ENCODE results near the gene NIM1K. TPM values are rescaled to one million over a fixed set of nuclear protein-coding genes. Genes with fewer than 3 reads are reported as not detected.

NIM1K gene
- total RNA-seq, 6 experiments from 2014 or later = 0.14 to 0.85 (median 0.38) TPM

- H3K27me3 Mint-ChIP-seq (ENCODE audit: insufficient read depth) = peaks cover 2% of the 10 kb centered on the region
- no peak for DNase-seq
- H3K27ac Mint-ChIP-seq = no peak overlapping the region
- TF ChIP-seq, protein P1, sequence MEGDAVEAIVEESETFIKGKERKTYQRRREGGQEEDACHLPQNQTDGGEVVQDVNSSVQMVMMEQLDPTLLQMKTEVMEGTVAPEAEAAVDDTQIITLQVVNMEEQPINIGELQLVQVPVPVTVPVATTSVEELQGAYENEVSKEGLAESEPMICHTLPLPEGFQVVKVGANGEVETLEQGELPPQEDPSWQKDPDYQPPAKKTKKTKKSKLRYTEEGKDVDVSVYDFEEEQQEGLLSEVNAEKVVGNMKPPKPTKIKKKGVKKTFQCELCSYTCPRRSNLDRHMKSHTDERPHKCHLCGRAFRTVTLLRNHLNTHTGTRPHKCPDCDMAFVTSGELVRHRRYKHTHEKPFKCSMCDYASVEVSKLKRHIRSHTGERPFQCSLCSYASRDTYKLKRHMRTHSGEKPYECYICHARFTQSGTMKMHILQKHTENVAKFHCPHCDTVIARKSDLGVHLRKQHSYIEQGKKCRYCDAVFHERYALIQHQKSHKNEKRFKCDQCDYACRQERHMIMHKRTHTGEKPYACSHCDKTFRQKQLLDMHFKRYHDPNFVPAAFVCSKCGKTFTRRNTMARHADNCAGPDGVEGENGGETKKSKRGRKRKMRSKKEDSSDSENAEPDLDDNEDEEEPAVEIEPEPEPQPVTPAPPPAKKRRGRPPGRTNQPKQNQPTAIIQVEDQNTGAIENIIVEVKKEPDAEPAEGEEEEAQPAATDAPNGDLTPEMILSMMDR (IDR thresholded peaks at IDR 0.05) = no peak
- H3K4me3 Mint-ChIP-seq = no peak overlapping the region
- H3K36me3 Mint-ChIP-seq (ENCODE audit: low read depth) = peaks cover 7% of the 10 kb centered on the region; the same call in 1 of the 2 replicates
- H3K4me1 Mint-ChIP-seq (ENCODE audit: low read depth) = peaks cover 14% of the 10 kb centered on the region
- H3K9me3 Mint-ChIP-seq = no peaks in the 10 kb centered on the region
Observed at GRCh38 chr5:43150075-43150474, 42.0 kb upstream of the NIM1K start.

DNA sequence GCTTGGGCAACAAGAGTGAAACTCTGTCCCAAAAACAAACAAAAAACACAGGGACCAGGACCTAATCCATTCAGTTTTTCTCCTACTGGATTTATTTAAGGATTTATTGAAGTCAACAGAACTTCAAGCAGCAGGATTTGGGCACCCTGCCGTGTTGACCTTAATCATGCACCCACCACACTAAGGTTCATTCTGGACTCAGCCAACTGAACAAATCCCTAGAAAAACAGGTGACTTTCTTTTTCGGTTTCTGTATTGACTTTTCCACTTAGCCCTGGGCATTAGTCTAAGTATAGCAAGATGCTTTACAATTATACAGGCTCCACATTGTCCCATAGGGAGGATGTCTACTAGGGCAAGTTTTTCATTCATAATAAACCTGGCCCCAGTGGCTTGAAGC, 41.3 kb upstream of the NIM1K start:
- Mint-ChIP-seq H3K36me3 (ENCODE audit: low read depth) (peaks cover 7% of the 10 kb centered on the region; the same call in 1 of the 2 replicates), H3K4me3 (no peak overlapping the region), H3K4me1 (ENCODE audit: low read depth) (peaks cover 14% of the 10 kb centered on the region), H3K27me3 (ENCODE audit: insufficient read depth) (peaks cover 2% of the 10 kb centered on the region), H3K9me3 (no peaks in the 10 kb centered on the region), H3K27ac (no peak overlapping the region)
- TF ChIP-seq, protein P1 (IDR thresholded peaks at IDR 0.05) = no peak
- DNase-seq = no peak

- H3K9me3 Mint-ChIP-seq = no peaks in the 10 kb centered on the region
Observed at GRCh38 chr5:43152946-43153345, 39.1 kb upstream of the NIM1K start.

GRCh38 chr5:43154469-43154868, 37.6 kb upstream of the NIM1K start:
- Mint-ChIP-seq H3K9me3 (no peaks in the 10 kb centered on the region), H3K27me3 (ENCODE audit: insufficient read depth) (peaks cover 2% of the 10 kb centered on the region), H3K27ac (no peak overlapping the region), H3K4me3 (no peak overlapping the region), H3K36me3 (ENCODE audit: low read depth) (peaks cover 12% of the 10 kb centered on the region; the same call in 1 of the 2 replicates), H3K4me1 (ENCODE audit: low read depth) (peaks cover 14% of the 10 kb centered on the region)
- no peak for DNase-seq
- TF ChIP-seq, protein P1 (IDR thresholded peaks at IDR 0.05) = no peak

More at GRCh38 chr5:43152946-43153345, 39.1 kb upstream of the NIM1K start:
- peak overlapping the region; percentile 76 for H3K27ac Mint-ChIP-seq
- DNase-seq = peak; percentile 36
- H3K27me3 Mint-ChIP-seq (ENCODE audit: insufficient read depth) = peaks cover 2% of the 10 kb centered on the region
- peaks cover 14% of the 10 kb centered on the region for H3K4me1 Mint-ChIP-seq (ENCODE audit: low read depth)
- TF ChIP-seq, protein P1 (IDR thresholded peaks at IDR 0.05) = no peak
- H3K4me3 Mint-ChIP-seq = no peak overlapping the region
- peaks cover 7% of the 10 kb centered on the region; the same call in 1 of the 2 replicates for H3K36me3 Mint-ChIP-seq (ENCODE audit: low read depth)

DNA sequence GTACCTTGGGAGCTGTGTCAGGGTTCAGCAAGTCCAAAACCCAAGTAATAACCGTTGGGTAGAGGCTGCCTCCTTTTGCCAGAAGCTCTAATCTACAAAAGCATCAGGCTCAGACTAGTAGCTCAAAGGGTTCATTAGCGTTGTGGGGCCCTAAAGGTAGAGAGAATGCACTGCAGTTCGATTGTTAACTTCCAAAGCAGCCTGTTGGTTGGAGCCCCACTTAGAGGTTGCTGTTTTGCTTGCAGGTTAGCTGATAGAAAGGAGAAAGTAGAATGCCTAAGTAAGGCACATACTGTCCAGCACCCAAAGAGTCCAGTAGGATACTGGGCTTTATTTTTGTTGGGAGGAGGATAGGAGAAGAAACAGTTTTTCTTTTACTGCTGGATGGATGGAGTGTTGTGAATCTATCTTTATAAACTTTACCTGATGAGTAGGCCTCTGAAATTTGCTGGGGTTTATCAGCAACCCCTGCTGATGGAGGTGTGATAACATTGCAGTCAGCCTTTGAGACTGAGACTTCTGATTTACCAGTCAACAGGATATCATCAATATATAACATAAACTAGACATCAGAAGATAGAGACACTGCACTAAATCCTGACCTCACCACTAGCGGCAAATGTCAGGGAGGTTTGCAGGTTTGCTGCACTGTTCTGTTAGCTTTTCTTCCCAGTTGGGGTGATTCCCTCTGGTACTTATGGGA, 36.5 kb upstream of the NIM1K start:
- peaks cover 2% of the 10 kb centered on the region for H3K27me3 Mint-ChIP-seq (ENCODE audit: insufficient read depth)
- H3K27ac Mint-ChIP-seq = no peak overlapping the region
- no peak for DNase-seq
- peaks cover 12% of the 10 kb centered on the region; the same call in 1 of the 2 replicates for H3K36me3 Mint-ChIP-seq (ENCODE audit: low read depth)
- H3K9me3 Mint-ChIP-seq = no peaks in the 10 kb centered on the region
- H3K4me1 Mint-ChIP-seq (ENCODE audit: low read depth) = peaks cover 14% of the 10 kb centered on the region
- TF ChIP-seq, protein P1 (IDR thresholded peaks at IDR 0.05) = no peak
- H3K4me3 Mint-ChIP-seq = no peak overlapping the region
